ENCODE results near the gene UGT1A9.
A peak's percentile ranks its signal among the peaks of the same experiment; 100 is the strongest.
"Not testable (repeated sequence)": the region's sequence is repeated elsewhere in the genome, so short reads cannot be mapped to it uniquely, and the experiment has no call there.

Gene UGT1A9

GRCh38 chr2:233681521-233682099, 9.9 kb downstream of the UGT1A9 start, which contains the start of gene UGT1A7:
Gene UGT1A7, plus strand, starts transcription at chr2:233681901. Its CDS starts 37 bp downstream, at chr2:233681938.
- no peak for DNase-seq

GRCh38 chr2:233684640-233685039, 12.9 kb downstream of the UGT1A9 start:
- DNase-seq = no peak

- DNase-seq = no peak
These were observed 15.2 kb downstream of the UGT1A9 start for GRCh38 chr2:233686928-233687327.

GRCh38 chr2:233688341-233688740, 16.6 kb downstream of the UGT1A9 start:
- no peak for DNase-seq

- no peak for DNase-seq
These were observed 17.3 kb downstream of the UGT1A9 start for GRCh38 chr2:233689031-233689430.

- DNase-seq = no peak
These were observed 17.8 kb downstream of the UGT1A9 start for GRCh38 chr2:233689501-233689900.

GRCh38 chr2:233690444-233690843, 18.7 kb downstream of the UGT1A9 start:
- DNase-seq = no peak

GRCh38 chr2:233691443-233692433, 20.0 kb downstream of the UGT1A9 start:
- DNase-seq = no peak

- DNase-seq = no peak
These were observed 20.9 kb downstream of the UGT1A9 start, which contains the start of gene UGT1A6 for GRCh38 chr2:233692648-233693047. Gene UGT1A6, plus strand, starts transcription at chr2:233692890. Its CDS starts 115 bp downstream, at chr2:233693005.

- DNase-seq = no peak
These were observed 22.3 kb downstream of the UGT1A9 start for GRCh38 chr2:233693963-233694362.

GRCh38 chr2:233698740-233699139, 27.0 kb downstream of the UGT1A9 start:
- no peak for DNase-seq

GRCh38 chr2:233699424-233700027, 27.8 kb downstream of the UGT1A9 start:
- DNase-seq = no peak

GRCh38 chr2:233700028-233700635, 28.4 kb downstream of the UGT1A9 start:
- no peak for DNase-seq

GRCh38 chr2:233700842-233701241, 29.1 kb downstream of the UGT1A9 start:
- DNase-seq = not testable (repeated sequence)

GRCh38 chr2:233702238-233702637, 30.5 kb downstream of the UGT1A9 start:
- no peak for DNase-seq

- no peak for DNase-seq
These were observed 34.3 kb downstream of the UGT1A9 start for GRCh38 chr2:233705911-233706506.

GRCh38 chr2:233706720-233707119, 35.0 kb downstream of the UGT1A9 start:
- no peak for DNase-seq

GRCh38 chr2:233707940-233708644, 36.4 kb downstream of the UGT1A9 start:
- no peak for DNase-seq

GRCh38 chr2:233708942-233709341, 37.2 kb downstream of the UGT1A9 start:
- DNase-seq = no peak

- peak; percentile 66 for DNase-seq
These were observed 39.8 kb downstream of the UGT1A9 start for GRCh38 chr2:233711312-233712008.

GRCh38 chr2:233712611-233713261, 41.0 kb downstream of the UGT1A9 start, which contains the start of gene UGT1A5:
Gene UGT1A5, plus strand, starts transcription at chr2:233712907. Its CDS starts 85 bp downstream, at chr2:233712992.
- DNase-seq = no peak
